B cell (primary cell): ENCODE results near the gene SMARCA4.

Source experiments
- CTCF ChIP-seq: fragments of 200-600 bp; IDR thresholded peaks from one replicate; pipeline ENCODE4 v1.8.0; 2022; ENCODE audit warnings: antibody characterized with exemption, mild to moderate bottlenecking
- EZH2 ChIP-seq: IDR thresholded peaks from 2 replicates; pipeline ENCODE4 v1.6.1; 2012; ENCODE audit warnings: borderline replicate concordance, low read depth, mild to moderate bottlenecking, moderate library complexity, low read length; ENCODE audit not compliant: insufficient read depth, poor library complexity, severe bottlenecking

GRCh38 chr19:11108746-11109145 is 147.9 kb downstream of the SMARCA4 start:
- TF ChIP-seq CTCF (no peak), EZH2 (no peak)
